Coronary artery (tissue), 2 donors: ENCODE data around the gene CSNK1G3.
"Not testable (repeated sequence)": the region's sequence is repeated elsewhere in the genome, so short reads cannot be mapped to it uniquely, and the experiment has no call there.

Source experiments
- DNase-seq: peaks from one replicate; pipeline ENCODE4 v3.0.0-alpha.2; 2017; ENCODE audit warnings: low spot score
- H3K27ac ChIP-seq, 2 donors: fragments of 200-600 bp; sonication (generic); one replicate each; pipeline ENCODE4 v1.5.1; 2016 to 2019
- H3K4me3 ChIP-seq: fragments of 200-600 bp; sonication (generic); 2 replicates; pipeline ENCODE4 v1.5.1; 2016; ENCODE audit warnings: mild to moderate bottlenecking, moderate library complexity
- TF ChIP-seq, protein P1 (sequence below): fragments of 200-600 bp; sonication (generic); IDR thresholded peaks from one replicate; pipeline ENCODE4 v1.5.1; 2019; ENCODE audit warnings: antibody characterized with exemption

Gene CSNK1G3

DNA sequence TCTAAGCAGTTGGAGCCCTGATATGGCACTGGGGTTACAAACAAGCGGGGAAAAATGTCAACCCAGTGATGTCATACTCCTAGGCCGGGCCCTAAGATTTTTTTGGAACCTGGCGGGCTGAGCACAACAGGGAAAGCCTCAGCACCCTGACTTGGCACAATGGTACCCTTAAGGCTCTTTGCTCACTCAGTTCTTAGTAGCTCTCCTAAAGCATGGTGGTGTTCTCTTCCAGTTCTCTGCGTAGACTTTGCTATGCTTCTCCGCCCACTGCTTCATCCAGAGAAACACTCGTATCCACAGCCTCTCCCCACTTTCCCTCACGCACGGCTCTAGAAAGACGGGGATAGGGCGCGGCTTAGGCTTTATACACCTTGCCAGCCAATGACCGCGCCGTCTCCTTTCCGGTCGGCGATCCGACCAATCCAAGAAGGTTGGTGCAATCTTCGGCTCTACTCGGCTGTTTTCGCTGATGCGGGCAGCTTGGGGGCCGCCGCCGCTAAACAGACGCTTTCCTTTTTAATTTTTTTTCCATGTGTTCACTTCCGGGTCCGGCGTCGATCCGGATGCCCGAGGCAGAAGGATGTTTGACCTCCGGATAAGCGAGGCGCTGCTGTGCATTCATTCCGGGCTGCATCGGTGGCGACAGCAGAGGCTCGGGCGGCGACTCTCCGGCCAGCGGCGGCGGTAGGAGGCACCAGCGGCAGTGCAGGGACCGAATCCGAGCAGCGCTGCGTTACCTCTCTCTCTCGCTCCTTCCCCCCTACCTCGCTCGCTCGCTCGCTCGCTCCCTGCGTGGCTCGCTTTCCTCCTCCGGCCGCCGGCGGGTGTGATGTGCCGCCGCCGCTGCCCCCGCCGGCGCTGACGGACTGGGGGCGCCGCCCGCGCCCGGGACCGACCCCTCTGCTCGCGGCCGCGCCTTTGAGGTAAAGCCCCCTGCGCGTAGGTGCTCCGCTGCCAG, at the start of gene CSNK1G3:
CSNK1G3 (plus strand) TSS at position 530 of the 958 bp plus-strand sequence. CDS start 33,487 bp downstream, outside the sequence.
- TF ChIP-seq, protein P1, sequence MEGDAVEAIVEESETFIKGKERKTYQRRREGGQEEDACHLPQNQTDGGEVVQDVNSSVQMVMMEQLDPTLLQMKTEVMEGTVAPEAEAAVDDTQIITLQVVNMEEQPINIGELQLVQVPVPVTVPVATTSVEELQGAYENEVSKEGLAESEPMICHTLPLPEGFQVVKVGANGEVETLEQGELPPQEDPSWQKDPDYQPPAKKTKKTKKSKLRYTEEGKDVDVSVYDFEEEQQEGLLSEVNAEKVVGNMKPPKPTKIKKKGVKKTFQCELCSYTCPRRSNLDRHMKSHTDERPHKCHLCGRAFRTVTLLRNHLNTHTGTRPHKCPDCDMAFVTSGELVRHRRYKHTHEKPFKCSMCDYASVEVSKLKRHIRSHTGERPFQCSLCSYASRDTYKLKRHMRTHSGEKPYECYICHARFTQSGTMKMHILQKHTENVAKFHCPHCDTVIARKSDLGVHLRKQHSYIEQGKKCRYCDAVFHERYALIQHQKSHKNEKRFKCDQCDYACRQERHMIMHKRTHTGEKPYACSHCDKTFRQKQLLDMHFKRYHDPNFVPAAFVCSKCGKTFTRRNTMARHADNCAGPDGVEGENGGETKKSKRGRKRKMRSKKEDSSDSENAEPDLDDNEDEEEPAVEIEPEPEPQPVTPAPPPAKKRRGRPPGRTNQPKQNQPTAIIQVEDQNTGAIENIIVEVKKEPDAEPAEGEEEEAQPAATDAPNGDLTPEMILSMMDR, result no peak
- Histone ChIP-seq H3K27ac (peak within 1 kb of the TSS; percentile 93 to 96), H3K4me3 (peak within 1 kb of the TSS; percentile 92)
- DNase-seq, result peak; percentile 98

- not testable (repeated sequence) for H3K4me3 ChIP-seq, H3K27ac ChIP-seq, DNase-seq
These were observed 45.1 kb upstream of the CSNK1G3 start for GRCh38 chr5:123466839-123467238.

- no peak overlapping the region for H3K4me3 ChIP-seq
- H3K27ac ChIP-seq, result no peak overlapping the region
- DNase-seq, result no peak
- TF ChIP-seq, protein P1, result no peak
These were observed 40.6 kb upstream of the CSNK1G3 start for GRCh38 chr5:123471385-123471784.

- H3K27ac ChIP-seq, result no peak overlapping the region
- no peak overlapping the region for H3K4me3 ChIP-seq
- no peak for DNase-seq
- TF ChIP-seq, protein P1, result no peak
These were observed 39.6 kb upstream of the CSNK1G3 start for GRCh38 chr5:123472150-123472924.

DNA sequence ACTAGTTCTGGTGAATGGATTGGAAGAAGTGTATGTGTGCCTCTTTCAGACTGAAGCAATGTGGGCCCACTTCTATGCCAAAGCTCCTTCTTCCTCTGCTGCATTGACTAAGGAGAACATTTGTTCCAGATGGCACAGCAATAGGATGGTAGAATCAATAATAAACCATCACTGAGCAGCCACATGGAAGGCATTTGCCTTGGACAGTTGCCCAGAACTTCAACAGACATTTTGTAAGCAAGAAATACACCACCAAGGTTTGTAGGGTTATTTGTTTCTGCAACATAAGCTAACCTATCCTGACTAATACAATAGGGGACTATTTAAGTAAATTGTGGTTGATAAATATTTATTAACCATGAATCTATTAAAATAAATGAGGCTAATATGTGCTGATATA, 37.7 kb upstream of the CSNK1G3 start:
- DNase-seq, result no peak
- no peak overlapping the region for H3K27ac ChIP-seq
- no peak overlapping the region for H3K4me3 ChIP-seq
- TF ChIP-seq, protein P1, result no peak

DNA sequence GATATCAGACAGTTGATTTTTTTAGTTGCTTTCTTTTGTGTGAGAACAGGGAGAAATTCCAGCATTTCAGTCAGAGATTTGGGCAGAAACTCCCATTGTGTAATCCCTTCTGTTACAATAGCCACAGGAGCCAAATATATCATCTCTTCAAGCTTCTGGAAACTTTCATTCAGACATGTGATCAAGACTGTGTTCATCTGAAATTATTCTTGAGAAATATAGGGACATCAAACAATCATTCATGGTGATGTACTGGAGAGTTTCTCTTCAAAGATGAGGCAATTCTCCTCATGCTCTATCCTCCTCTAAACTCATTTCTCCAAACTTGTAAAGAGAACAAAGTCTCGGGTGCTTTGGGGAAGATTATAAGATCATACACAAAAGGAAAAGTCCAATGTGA, 35.2 kb upstream of the CSNK1G3 start:
- H3K4me3 ChIP-seq, result no peak overlapping the region
- no peak overlapping the region for H3K27ac ChIP-seq
- no peak for DNase-seq
- TF ChIP-seq, protein P1, result no peak

GRCh38 chr5:123478546-123478945, 33.4 kb upstream of the CSNK1G3 start:
- no peak overlapping the region for H3K27ac ChIP-seq
- DNase-seq, result no peak
- TF ChIP-seq, protein P1, result no peak
- H3K4me3 ChIP-seq, result no peak overlapping the region
